Dermis blood vessel endothelial cell (primary cell): ENCODE data around the gene RAB44. TPM values are rescaled to one million over a fixed set of nuclear protein-coding genes. Genes with fewer than 3 reads are reported as not detected.
"Not testable (repeated sequence)": the region's sequence is repeated elsewhere in the genome, so short reads cannot be mapped to it uniquely, and the experiment has no call there.

Experiments
- DNase-seq: peaks from one replicate; pipeline ENCODE4 v3.0.0; 2010
- total RNA-seq: library from RNA; depleted of rRNA; stranded (reverse); fragments of >200 nt; gene quantifications from 2 replicates; pipeline ENCODE4 v1.2.3, GENCODE V29; 2014

RAB44 gene
- total RNA-seq, 1 donor from 2014 or later: under 0.01 TPM

- no peak for DNase-seq
Measured at GRCh38 chr6:36686668-36687513, 10.7 kb upstream of the RAB44 start.

DNA sequence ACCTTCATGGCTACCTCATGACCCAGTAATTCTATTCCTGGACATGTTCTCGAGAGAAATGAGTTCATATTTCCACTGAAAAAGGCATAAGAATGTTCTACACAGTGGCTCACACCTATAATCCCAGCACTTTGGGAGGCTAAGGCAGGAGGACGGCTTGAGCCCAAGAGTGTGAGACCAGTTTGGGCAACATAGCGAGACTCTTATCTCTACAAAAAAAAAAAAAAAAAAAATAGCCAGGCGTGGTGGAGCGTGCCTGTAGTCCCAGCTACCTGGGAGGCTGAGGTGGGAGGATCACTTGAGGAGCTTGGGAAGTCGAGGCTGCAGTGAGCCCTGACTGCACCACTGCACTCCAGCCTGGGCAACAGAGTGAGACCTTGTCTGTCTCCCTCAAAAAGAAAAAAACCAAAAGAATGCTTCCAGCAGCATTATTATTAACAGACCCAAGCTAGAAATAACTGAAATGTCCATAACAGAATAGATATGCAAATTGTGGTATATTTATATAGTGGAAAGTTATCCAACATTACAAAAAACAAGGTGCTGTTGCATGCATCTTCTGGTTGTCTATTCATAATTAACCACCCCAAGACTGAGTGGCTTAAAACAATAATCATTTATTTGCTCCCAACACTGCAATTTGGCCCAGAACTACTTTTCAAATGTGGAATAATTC is 9.4 kb upstream of the RAB44 start:
- DNase-seq: no peak

GRCh38 chr6:36688739-36689075 is 8.9 kb upstream of the RAB44 start:
- no peak for DNase-seq

- no peak for DNase-seq
Measured at GRCh38 chr6:36691011-36691410, 6.6 kb upstream of the RAB44 start.

- DNase-seq: no peak
Measured at GRCh38 chr6:36691612-36692011, 6.0 kb upstream of the RAB44 start.

DNA sequence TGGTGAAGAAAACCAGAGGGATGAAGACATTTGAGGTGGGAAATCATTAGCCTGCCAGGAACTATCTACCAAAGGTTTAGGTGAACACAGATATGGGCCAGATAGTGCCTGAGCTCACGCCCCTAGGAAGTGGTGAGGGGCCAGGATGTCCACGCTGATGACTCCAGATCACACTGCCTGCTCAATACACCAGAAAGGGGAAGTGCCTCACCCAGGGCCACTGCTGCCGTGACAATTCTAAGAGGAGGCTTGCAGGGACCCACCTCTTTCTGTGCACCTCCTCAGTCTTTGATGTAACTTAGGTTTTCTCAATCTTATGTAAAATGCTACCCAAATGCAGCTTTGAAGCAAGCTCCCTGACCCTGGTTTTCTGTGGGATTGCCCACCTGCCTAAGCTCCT is 5.4 kb upstream of the RAB44 start:
- no peak for DNase-seq

- DNase-seq: no peak
Measured at GRCh38 chr6:36692861-36693702, 4.5 kb upstream of the RAB44 start.

DNA sequence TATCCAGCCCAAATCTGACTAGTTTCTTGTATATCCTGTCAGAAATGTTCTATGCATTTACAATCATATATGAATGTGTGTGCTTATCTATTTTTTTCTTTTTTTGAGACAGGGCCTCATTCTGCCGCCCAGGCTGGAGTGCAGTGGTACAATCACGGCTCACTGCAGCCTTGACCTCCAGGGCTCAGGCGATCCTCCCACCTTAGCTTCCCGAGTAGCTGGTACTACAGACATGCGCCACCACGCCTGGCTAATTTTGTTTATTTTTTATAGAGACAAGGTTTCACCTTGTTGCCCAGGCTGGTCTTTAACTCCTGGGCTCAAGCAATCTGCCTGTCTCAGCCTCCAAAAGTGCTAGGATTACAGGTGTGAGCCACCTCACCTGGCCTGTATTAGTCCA is 3.0 kb upstream of the RAB44 start:
- DNase-seq: no peak

GRCh38 chr6:36695414-36695813 is 2.2 kb upstream of the RAB44 start:
- DNase-seq: no peak

DNA sequence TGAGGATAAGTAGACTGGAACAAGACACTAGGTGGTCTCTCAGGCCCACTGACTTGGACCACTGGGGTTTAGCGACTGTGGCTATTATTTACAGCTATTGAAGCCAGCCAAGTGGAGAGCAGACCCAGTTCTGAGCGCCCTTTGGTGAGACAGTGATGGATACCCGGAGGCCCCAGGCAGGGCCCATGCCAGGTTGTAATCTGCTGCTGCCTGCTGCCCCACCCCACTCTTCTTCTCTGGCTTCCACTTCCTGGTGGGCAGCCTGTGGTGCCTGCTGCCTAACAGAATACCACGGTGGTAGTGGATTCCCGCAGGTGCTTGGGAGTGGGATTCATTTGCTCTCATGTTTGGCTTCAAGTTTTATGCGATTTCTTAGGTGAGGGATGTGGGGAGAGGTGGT is 570 bp downstream of the RAB44 start:
- no peak for DNase-seq

- no peak for DNase-seq
Measured at GRCh38 chr6:36698871-36699271, 1.2 kb downstream of the RAB44 start.

GRCh38 chr6:36699348-36699747 is 1.7 kb downstream of the RAB44 start:
- DNase-seq: no peak

DNA sequence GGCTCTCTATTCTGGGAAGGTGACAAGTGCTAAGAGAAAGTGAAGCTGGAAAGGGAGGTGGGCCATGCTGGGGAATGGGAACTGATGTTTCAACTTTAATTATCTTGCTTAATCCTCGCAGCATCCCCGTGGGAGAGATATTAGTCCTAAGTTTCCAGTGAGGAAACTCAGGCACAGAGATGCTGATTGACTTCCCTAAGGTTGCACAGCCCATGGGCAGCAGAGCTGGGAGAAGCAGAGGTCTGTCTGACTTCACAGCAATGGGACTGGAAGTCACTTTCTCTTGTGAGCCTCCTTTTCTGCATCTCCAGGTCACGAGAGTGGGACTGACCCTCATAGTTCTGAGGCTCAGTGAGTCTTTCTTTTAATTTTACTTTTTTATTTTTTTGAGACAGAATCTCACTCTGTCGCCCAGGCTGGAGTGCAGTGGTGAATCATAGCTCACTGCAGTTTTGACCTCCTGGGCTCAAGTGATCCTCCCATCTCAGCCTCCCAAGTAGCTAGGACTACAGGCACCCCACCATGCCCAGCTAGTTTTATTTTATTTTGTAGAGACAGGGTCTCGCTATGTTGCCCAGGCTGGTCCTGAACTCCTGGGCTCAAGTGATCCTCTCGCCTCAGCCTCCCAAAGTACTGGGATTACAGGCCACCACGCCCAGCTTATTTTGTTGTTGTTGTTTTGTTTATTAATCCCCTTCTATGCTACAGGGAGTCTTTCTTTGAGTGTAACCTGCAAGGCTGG is 2.6 kb downstream of the RAB44 start:
- no peak for DNase-seq

GRCh38 chr6:36700831-36701230 is 3.2 kb downstream of the RAB44 start:
- DNase-seq: no peak

- DNase-seq: peak; percentile 22
Measured at GRCh38 chr6:36701401-36701991, 3.9 kb downstream of the RAB44 start.

- DNase-seq: no peak
Measured at GRCh38 chr6:36702656-36703055, 5.0 kb downstream of the RAB44 start.

DNA sequence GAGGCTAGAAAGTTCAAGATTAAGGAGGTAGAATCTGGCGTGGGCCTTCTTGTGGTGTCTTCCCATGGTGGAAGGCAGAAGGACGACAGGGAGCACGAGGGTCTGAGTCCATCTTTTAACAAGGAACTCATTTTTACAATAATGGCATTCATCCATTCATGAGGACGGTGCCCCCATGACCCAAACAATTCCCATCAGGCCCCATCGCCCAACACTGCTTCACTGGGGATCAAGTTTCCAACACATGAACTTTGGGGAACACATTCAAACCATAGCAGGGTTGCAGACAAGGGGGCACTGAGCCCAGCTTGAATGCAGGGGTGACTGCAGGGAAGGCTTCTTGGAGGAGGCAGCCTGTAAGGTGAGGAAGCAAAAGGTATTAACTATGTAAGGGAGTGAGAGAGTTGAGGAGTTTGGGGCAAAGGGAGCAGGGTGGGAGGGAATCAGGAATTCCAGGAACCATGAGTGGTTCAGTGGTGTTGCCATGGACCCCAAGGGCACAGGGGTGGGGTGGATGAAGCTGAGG is 5.5 kb downstream of the RAB44 start:
- DNase-seq: no peak

- no peak for DNase-seq
Measured at GRCh38 chr6:36703982-36704381, 6.4 kb downstream of the RAB44 start.

DNA sequence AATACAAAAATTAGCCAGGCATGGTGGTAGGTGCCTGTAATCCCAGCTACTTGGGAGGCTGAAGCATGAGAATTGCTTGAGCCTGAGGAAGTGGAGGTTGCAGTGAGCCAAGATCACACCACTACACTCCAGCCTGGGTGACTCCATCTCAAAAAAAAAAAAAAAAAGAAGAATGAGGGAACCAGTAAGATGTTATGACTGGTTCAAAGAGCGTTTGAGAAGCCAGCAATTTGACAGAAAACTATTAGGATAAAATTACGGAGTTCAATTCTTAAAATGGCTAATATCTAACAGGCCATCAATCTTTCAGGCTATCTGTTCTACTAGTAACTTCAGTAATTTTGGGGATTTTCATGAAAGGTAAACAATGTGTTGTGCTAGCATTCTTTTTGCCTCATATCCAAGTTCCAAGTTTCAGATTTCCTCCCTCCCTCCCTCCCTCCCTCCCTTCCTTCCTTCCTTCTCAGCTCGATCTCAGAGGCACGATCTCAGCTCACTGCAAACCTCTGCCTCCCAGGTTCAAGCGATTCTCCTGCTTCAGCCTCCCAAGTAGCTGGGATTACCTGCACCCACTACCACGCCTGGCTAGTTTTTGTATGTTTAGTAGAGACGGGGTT is 7.4 kb downstream of the RAB44 start:
- DNase-seq: not testable (repeated sequence)

DNA sequence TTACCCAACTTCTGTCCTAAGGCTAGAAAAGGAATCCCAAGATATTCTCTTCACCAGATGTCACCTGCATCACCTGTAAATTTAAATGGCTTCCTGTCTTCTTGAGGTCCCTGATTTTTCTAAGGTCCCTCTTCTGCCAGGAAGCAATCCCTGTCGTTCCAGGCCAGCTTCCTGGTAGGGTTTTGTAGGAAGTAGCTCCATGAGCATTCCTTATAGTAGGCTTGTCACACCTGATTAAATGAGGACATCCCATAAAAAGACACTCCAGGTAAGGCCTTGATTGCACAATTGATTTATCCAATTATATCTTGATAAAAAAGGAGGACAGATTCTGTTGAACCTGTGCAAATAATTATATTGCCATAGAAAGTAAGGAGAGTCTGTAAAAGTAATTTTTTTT is 8.7 kb downstream of the RAB44 start:
- no peak for DNase-seq

DNA sequence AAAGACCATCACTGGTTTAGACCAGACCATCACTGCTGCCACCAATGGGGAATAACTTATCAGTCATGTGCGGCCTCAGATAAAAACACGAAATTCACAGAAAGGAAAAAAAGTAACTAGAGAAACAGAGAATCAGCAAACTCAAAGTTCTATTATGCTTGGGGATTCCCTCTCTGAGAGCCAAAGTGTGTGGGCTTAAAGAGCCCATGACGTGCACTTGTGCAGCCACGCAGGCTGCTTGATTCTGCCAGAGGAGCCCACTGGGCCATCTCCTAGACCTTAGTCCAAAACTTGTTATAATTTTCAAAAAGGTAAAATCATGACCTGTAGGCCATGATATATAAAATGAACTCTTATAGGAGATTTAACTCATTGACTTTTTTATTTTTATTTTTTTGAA is 15.2 kb downstream of the RAB44 start:
- no peak for DNase-seq

GRCh38 chr6:36713846-36714245 is 16.2 kb downstream of the RAB44 start:
- no peak for DNase-seq
